HL-60 (cell line): ENCODE results near the gene VILL.
A peak's percentile ranks its signal among the peaks of the same experiment; 100 is the strongest.

Experiments used
- DNase-seq, 2 experiments: peaks; one replicate each; pipeline ENCODE4 v3.0.0-alpha.2; 2010 to 2020; ENCODE audit warnings: low read depth in 1 of 2, low spot score in 1 of 2
- H3K27ac ChIP-seq: fragments of 250-450 bp; sonication (Bioruptor Pico); replicated peaks from 2 replicates; pipeline ENCODE4 v1.5.1; 2020; ENCODE audit warnings: mild to moderate bottlenecking, moderate library complexity
- H3K27me3 ChIP-seq: fragments of 250-450 bp; sonication (Bioruptor Pico); 2 replicates; pipeline ENCODE4 v1.5.1; 2021; ENCODE audit warnings: mild to moderate bottlenecking, moderate library complexity; ENCODE audit not compliant: insufficient read depth, poor library complexity, severe bottlenecking
- H3K4me3 ChIP-seq: replicated peaks from 2 replicates; pipeline ENCODE4 v1.5.1; 2011; ENCODE audit warnings: mild to moderate bottlenecking, control low read depth, low read length; ENCODE audit not compliant: insufficient read depth
- GABPA ChIP-seq: IDR thresholded peaks from 2 replicates; pipeline ENCODE4 v1.6.1; 2012; ENCODE audit warnings: low read depth
- POLR2AphosphoS5 ChIP-seq: IDR thresholded peaks from 2 replicates; pipeline ENCODE4 v1.6.1; 2012; ENCODE audit warnings: low read depth
- SPI1 ChIP-seq: IDR thresholded peaks from 2 replicates; pipeline ENCODE4 v1.6.1; 2012; ENCODE audit warnings: low read depth, mild to moderate bottlenecking, borderline replicate concordance
- TF ChIP-seq, protein P1 (sequence below): IDR thresholded peaks from one replicate; pipeline ENCODE4 v1.5.1; 2011; ENCODE audit warnings: low read length, control low read depth, inconsistent platforms; ENCODE audit not compliant: insufficient read depth
- TF ChIP-seq, protein P2 (sequence below): IDR thresholded peaks from 2 replicates; pipeline ENCODE4 v1.6.1; 2012; ENCODE audit warnings: low read depth; ENCODE audit not compliant: insufficient replicate concordance

Gene VILL

DNA sequence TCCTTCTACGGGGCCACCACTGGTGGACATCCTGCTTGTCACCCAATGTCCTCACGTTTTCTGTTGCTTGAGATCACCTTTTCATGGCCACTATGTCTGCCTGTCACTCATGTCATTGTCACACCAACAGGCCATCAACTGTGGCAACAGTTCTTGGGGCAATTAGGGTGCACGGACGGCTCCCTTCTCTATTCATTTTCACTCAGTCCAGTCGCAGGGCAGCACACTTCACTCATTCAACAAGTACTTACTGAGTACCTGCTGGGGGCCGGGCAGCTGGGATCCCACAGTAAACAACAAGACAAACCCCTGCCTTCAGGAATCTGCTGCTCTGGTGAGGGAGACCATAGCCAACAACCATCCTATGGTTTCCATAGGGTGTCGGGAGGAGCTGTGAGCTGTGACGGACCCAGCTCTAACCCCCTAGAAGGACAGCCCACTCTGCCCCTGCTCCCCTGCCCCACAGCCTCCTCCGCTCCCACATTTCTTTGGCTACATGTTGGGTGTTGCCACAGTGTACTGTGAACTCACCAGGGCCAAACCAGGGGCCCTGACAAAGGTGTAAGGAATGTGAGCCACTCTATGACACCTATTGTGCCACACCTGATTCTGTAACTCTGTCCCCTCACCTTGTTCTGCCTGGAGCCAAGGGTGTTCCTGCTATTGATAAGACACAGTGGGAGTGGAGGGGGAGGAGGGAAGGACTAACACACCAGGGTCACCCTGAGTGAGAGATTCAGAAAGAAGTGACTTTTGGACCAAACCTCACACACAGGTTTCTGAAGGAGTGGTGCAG is 1.9 kb downstream of the VILL start:
- Histone ChIP-seq H3K4me3 (no peak overlapping the region), H3K27me3 (no peaks in the 10 kb centered on the region), H3K27ac (no peak overlapping the region)
- TF ChIP-seq, protein P1, sequence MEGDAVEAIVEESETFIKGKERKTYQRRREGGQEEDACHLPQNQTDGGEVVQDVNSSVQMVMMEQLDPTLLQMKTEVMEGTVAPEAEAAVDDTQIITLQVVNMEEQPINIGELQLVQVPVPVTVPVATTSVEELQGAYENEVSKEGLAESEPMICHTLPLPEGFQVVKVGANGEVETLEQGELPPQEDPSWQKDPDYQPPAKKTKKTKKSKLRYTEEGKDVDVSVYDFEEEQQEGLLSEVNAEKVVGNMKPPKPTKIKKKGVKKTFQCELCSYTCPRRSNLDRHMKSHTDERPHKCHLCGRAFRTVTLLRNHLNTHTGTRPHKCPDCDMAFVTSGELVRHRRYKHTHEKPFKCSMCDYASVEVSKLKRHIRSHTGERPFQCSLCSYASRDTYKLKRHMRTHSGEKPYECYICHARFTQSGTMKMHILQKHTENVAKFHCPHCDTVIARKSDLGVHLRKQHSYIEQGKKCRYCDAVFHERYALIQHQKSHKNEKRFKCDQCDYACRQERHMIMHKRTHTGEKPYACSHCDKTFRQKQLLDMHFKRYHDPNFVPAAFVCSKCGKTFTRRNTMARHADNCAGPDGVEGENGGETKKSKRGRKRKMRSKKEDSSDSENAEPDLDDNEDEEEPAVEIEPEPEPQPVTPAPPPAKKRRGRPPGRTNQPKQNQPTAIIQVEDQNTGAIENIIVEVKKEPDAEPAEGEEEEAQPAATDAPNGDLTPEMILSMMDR = no peak
- no peak for TF ChIP-seq SPI1
- no peak for TF ChIP-seq GABPA
- TF ChIP-seq POLR2AphosphoS5 = no peak
- TF ChIP-seq, protein P2, sequence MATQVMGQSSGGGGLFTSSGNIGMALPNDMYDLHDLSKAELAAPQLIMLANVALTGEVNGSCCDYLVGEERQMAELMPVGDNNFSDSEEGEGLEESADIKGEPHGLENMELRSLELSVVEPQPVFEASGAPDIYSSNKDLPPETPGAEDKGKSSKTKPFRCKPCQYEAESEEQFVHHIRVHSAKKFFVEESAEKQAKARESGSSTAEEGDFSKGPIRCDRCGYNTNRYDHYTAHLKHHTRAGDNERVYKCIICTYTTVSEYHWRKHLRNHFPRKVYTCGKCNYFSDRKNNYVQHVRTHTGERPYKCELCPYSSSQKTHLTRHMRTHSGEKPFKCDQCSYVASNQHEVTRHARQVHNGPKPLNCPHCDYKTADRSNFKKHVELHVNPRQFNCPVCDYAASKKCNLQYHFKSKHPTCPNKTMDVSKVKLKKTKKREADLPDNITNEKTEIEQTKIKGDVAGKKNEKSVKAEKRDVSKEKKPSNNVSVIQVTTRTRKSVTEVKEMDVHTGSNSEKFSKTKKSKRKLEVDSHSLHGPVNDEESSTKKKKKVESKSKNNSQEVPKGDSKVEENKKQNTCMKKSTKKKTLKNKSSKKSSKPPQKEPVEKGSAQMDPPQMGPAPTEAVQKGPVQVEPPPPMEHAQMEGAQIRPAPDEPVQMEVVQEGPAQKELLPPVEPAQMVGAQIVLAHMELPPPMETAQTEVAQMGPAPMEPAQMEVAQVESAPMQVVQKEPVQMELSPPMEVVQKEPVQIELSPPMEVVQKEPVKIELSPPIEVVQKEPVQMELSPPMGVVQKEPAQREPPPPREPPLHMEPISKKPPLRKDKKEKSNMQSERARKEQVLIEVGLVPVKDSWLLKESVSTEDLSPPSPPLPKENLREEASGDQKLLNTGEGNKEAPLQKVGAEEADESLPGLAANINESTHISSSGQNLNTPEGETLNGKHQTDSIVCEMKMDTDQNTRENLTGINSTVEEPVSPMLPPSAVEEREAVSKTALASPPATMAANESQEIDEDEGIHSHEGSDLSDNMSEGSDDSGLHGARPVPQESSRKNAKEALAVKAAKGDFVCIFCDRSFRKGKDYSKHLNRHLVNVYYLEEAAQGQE = no peak
- no peak for DNase-seq

DNA sequence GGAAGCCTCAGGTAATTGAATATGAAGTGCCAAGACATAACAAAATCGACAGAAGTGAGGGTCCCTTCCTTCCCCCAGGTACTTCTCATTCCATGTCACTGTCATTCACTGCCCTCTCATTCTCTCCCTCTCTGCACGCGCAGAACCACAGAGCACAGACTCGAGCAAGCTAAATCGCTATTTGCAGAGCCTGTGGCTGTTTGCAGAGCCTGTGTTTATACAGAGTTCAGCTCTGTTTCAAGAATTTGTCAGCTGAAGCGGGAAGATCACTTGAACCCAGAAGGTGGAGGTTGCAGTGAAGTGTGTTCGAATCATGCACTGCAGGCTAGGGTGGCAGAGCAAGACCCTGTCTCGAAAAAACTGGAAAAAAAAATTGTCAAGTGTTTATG is 2.5 kb downstream of the VILL start:
- DNase-seq = no peak
- no peak for TF ChIP-seq POLR2AphosphoS5
- TF ChIP-seq, protein P2 = no peak
- no peak for TF ChIP-seq SPI1
- no peak for TF ChIP-seq GABPA
- TF ChIP-seq, protein P1 = no peak
- no peak overlapping the region for H3K4me3 ChIP-seq
- H3K27ac ChIP-seq = no peak overlapping the region; the same call in 1 of the 2 replicates
- no peaks in the 10 kb centered on the region for H3K27me3 ChIP-seq

DNA sequence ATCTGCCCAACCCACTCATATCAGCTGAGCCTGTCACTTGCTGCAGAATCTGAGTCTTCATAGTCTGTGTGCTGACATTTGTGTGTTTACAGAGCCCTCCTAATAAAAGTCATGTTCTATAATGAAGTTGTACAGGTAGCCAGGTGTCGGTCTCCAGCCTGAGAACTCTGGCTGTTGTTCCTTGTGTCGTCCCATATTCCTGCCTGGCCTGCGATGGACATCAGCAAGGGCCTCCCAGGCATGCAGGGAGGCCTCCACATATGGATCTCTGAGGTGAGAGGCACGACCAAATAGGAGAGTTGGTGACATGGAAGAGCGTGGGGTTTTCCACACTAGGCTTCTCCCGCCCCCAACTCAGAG is 2.9 kb downstream of the VILL start:
- H3K27ac ChIP-seq = peak overlapping the region; percentile 84
- DNase-seq = no peak
- TF ChIP-seq SPI1 (no peak), POLR2AphosphoS5 (no peak), GABPA (no peak)
- TF ChIP-seq, protein P2 = no peak
- TF ChIP-seq, protein P1 = no peak
- no peaks in the 10 kb centered on the region for H3K27me3 ChIP-seq
- H3K4me3 ChIP-seq = peak overlapping the region; percentile 49; the same call in 1 of the 2 replicates
